Dedifferentiated amniotic fluid mesenchymal stem cell (primary cell): Measurements from ENCODE around the gene NEURL4.
A peak's percentile ranks its signal among the peaks of the same experiment; 100 is the strongest.
"Not testable (repeated sequence)": the region's sequence is repeated elsewhere in the genome, so short reads cannot be mapped to it uniquely, and the experiment has no call there.

Experiments
- DNase-seq: peaks from one replicate; pipeline ENCODE4 v3.0.0-alpha.2; 2016; ENCODE audit errors: extremely low spot score

The NEURL4 gene

GRCh38 chr17:7328840-7329373 lies at the start of gene NEURL4:
Gene NEURL4, minus strand, starts transcription at chr17:7329335. Its CDS starts 23 bp downstream, at chr17:7329312.
- DNase-seq = no peak

- no peak for DNase-seq
Observed at GRCh38 chr17:7374353-7374752, 45.2 kb upstream of the NEURL4 start.

DNA sequence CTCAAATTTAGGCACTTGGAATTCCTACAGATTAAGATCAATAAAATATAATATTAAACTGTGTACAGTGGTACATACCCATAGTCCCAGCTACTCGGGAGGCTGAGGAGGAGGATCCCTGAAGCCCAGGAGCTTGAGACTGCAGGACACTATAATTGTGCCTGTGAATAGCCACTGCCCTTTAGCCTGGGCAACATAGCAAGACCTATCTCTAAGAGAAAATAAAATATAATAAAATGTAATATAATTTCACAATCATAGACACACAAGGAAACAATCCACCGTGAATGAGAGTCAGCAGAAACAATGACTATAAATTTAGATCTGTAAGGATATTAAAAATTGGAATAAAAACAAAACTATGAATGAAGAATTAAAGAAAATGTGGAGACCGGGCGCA lies 41.7 kb upstream of the NEURL4 start:
- DNase-seq = no peak

- DNase-seq = no peak
Observed at GRCh38 chr17:7369825-7370224, 40.7 kb upstream of the NEURL4 start.

DNA sequence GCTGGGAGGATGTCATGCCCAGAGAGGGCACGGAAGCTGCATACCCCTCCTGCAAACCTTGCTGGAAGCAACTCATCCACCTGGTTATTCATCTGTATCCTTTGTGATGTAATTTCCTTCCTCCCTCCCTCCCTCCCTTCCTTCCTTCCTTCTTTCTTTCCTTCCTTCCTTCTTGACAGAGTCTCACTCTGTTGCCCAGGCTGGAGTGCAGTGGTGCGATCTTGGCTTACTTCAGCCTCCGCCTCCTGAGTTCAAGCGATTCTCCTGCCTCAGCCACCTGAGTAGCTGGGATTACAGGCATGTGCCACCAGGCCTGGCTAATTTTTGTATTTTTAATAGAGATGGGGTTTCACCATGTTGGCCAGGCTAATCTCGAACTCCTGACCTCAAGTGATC lies 39.5 kb upstream of the NEURL4 start:
- DNase-seq = not testable (repeated sequence)

DNA sequence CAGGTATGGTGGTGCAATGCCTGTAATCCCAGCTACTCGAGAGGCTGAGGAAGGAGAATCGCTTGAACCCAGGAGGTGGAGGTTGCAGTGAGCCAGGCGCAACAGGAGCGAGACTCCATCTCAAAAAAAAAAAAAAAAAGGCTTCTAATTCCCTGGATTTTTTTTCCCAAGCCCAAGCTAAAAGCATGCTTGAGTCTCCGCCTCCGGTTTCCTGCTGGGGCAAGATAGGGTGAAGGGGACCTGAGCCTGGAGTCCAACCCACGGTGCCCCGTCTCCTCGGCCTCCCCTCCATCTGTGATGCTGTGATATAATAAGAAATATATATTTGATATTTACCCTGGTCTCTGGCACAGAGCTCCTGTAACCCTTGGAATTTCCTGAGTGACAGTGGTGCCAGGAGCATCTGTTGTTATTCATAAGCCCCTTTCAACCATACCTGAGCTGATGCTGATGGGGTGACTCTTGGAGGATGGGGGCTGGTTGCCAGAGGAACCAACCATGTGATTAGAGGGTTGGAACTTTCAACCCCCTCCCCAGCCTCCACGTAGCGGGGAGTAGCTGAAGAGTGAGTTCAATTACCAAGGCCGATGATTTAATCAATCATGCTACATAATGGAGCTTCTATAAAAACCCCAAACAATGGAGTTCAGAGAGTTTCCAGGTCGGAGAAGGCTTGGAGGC lies 38.9 kb upstream of the NEURL4 start:
- DNase-seq = no peak

DNA sequence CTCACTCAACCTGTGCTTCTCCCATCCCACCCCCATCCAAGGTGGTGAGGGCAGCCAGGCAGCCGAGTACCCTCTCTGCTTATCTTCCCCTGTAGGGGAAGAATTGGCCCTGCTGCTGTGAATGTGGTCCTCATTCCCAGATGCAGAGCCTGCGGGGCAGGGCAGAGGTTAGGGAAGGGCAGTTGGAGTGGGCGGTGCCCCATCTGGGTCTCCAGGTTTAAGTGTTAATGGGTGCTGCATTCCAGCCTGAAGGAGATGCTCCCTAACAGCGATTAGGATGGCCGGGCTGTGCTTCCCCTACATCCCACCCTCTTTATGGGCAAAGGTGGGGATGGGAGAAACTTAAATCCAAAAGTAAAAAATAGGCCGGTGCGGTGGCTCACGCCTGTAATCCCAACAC lies 37.9 kb upstream of the NEURL4 start:
- DNase-seq = no peak

GRCh38 chr17:7365963-7366362 lies 36.8 kb upstream of the NEURL4 start:
- not testable (repeated sequence) for DNase-seq

DNA sequence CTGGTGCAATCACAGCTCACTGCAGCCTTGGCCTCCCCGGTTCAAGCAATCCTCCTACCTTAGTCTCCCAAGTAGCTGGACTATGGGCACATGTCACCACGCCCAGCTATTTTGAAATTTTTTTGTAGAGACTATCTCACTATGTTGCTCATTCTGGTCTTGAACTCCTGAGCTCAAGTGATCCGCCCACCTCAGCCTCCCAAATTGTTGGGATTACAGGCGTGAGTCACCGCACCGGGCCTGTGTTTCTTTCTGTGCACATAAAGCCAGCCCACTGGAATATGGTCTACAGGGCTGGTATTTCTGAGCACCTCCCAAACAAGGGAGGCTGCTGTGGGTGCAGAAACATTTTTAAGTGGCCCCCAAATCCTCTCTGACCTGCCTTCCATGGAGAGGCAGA lies 34.2 kb upstream of the NEURL4 start:
- DNase-seq = no peak

- no peak for DNase-seq
Observed at GRCh38 chr17:7361906-7362305, 32.8 kb upstream of the NEURL4 start.

- no peak for DNase-seq
Observed at GRCh38 chr17:7357381-7357780, 28.2 kb upstream of the NEURL4 start.

DNA sequence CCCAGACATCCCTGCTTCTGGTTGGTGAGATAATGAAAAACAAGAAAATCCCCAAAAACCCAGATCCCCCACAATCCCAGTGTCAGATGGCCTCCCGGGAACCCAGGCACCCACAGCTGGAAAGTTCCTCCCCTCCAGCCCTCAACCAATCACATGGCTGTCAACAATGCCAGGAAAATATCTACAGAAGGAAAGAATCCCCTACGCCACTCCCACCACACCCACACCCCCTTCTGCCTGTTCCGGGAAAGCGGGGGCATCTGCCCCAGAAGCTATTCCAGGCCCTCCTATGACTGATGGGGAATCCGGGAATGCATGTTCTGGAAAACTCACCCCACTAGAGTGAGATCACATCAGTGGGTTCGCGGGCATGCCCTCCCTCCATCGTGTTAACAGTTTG lies 27.6 kb upstream of the NEURL4 start:
- no peak for DNase-seq

DNA sequence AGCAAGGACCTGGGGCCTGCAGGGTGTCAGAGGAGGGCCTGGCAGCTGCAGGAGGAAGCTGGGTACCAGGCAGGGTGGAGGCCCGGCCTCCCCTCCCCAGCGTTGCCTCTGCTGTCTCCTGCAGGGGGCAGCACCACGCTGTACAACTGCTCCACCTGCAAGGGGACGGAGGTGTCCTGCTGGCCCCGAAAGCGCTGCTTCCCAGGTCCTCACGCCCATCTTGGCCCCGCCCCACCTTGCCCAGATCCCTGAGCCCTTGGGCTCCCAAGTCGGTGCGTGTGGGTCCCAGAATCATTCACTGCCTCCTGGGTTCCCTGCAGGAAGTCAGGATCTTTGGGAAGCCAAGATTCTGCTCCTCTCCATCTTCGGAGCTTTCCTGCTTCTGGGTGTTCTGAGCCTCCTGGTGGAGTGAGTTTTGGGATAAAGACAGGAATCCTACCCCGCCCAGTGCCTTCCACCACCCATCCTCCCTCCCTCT lies 27.0 kb upstream of the NEURL4 start:
- no peak for DNase-seq

DNA sequence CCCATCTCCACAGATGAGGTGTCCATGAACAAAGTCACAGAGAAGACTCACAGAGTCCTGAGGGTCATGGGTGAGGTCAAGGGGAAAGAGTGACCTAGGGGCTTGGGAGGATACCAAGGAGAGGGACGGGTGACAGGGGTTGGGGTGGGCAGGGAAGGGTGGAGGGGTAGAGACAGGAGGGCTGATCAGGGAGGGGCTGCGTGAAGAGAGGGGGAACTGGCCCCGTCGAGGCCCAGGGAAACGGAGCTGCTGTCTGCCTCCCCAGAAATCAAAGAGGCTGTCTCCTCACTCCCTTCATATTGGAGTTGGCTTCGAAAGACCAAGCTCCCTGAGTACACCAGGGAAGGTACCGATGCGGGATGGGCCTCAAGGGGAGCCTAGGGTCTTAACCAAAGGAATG lies 26.4 kb upstream of the NEURL4 start:
- no peak for DNase-seq

- peak; percentile 19 for DNase-seq
Observed at GRCh38 chr17:7355053-7355452, 25.9 kb upstream of the NEURL4 start, which contains the start of gene TMEM95. Gene TMEM95, plus strand, starts transcription at chr17:7355156. Its CDS starts 49 bp downstream, at chr17:7355205.

DNA sequence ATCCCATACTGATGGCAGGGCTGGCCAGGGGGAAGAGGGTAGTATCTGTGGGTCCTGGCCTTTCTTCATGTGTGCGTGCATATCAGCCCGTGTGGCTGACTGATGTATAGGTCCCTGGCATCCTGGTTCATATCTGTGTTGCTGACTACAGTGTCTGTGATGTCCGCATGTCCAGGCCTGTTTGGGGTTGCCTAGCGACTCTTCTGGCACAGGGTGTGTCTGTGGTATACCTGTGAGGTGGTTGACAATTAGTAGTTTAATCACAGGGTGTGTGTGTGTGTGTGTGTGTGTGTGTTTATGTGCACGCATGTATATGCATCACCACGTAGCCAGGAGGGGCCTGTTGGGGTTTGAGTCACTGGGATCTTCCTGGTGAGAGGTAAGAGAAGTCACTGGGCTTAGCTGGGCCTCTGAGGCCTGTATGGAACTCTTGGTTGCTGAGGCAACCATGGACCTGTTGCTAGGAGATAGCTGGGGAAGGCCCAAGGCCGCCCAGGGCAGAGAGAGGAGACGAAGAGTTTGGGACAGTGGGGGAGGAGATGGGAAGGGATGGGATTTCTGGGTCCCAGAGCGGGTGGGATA lies 25.2 kb upstream of the NEURL4 start:
- no peak for DNase-seq

DNA sequence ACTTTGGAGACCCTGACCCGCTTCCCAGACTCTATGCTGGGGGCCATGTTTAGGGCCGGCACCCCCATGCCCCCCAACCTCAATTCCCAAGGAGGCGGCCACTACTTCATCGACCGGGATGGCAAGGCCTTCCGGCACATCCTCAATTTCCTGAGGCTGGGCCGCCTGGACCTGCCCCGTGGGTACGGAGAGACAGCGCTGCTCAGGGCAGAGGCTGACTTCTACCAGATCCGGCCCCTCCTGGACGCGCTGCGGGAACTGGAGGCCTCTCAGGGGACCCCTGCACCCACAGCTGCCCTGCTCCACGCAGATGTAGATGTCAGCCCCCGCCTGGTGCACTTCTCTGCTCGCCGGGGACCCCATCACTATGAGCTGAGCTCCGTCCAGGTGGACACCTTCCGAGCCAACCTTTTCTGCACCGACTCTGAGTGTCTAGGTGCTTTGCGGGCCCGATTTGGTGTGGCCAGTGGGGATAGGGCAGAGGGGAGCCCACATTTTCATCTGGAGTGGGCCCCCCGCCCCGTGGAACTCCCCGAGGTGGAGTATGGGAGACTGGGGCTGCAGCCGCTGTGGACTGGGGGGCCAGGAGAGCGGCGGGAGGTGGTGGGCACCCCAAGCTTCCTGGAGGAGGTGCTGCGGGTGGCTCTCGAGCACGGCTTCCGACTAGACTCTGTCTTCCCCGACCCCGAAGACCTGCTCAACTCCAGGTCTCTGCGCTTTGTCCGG lies 23.9 kb upstream of the NEURL4 start:
- no peak for DNase-seq

DNA sequence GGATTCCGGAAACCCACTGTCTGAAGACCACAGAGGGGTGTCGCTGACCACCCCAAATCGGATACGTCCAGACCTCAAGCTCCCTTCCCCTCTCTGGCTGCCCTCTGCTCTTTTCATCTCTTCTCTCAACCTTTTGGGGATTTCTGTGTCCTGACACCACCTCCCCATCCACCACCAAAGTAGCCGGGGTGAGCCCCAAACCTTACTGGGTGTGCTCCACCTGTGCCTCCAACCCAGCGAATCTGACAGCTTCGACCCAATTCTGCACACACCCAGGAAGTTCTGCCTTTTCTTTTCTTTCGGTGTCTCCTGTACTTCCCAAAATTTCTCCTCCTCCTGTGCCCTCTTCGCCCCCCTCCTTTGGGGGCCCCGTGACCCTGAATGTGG lies 23.4 kb upstream of the NEURL4 start:
- no peak for DNase-seq

DNA sequence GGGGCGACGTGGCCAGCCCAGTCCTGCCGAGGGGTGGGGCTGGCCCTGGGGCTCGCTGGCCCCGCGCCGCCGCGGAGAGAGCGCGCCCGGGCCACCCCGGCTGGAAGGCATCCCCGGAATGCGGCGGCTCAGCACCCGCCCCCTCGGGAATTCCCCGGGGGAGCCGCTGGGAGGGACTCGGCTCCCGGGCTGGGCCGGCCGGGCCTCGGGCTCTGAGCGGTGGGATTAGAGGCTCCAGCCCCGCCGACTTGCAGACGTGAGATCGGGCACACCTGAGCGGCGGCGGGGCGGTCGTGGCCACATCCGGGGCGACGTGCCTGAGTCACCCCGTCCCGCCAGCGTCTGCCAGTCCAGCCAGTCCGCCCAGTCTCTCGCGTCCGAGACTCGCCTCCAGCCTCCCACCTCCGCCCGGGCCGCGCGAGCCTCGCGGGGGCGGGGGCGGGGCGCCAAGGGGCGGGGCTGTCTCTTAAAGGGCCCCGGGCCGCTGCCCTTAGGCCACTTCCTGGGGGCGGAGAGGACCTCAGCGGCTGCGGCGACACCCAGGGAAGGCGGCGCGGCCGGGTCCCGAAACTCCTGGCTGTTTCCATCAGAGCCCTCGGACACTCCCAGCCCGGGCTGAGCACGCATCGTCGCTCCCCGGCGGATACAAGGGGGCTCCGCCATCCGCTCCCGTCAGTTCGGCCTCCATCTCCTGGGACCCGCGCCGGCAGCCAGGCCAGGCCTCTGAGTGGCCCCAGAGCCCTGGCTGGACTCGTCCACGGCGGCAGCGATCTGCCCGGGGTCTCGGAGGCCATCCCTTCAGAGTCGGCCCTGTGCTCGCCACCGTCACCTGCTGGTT lies 22.7 kb upstream of the NEURL4 start, which contains the start of gene KCTD11:
Gene KCTD11 (plus strand): TSS at position 498 of the 838 bp plus-strand sequence.
- peak; percentile 81 for DNase-seq

DNA sequence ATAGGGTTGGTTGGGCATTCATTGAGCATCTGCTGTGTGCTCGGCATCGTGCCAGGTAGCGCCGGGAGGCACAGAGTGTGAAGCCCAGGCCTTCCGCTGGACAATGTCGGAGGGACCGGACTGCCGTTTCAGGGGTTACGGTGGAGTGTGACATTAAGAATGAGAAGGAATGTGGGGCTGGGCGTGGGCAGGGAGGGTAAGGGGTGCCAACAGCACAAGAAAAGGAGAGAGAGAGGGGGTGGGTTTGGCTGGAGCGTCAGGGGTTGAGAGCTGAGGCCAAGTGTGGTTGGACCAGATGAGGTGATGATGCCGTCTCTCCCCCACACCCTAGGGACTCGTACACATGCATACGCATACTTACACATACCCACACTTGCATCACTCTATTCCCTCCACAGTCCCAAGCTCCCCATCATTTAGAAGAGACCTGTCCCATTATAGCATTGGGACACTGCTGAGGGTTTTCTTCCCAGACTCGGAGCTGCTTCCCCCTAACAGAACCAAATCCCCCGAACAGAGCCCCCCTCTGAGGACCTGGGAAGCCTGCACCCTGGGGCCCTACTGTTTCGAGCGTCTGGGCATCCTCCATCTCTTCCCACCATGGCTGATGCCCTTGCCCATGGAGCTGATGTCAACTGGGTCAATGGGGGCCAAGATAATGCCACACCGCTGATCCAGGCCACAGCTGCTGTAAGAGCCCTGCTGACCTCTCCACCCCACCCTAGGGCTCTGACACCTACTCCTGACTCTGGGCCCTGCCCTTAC lies 19.5 kb upstream of the NEURL4 start:
- no peak for DNase-seq
